Ascending aorta (tissue), 2 donors: ENCODE results near the gene BTLA. TPM values are rescaled to one million over a fixed set of nuclear protein-coding genes. Genes with fewer than 3 reads are reported as not detected.

ENCODE experiments used
- DNase-seq, 2 donors: peaks; one replicate each; pipeline ENCODE4 v3.0.0-alpha.2; 2019; ENCODE audit warnings: low spot score in 2 of 2
- H3K27ac ChIP-seq, 2 donors: fragments of 200-600 bp; sonication (generic); one replicate each; pipeline ENCODE4 v1.5.1; 2016 to 2017; ENCODE audit warnings: mild to moderate bottlenecking in 1 of 2
- H3K27me3 ChIP-seq: fragments of 200-600 bp; sonication (generic); one replicate; pipeline ENCODE4 v1.5.1; 2017
- H3K36me3 ChIP-seq, 2 donors: fragments of 200-600 bp; sonication (generic); one replicate each; pipeline ENCODE4 v1.5.1; 2016
- H3K4me1 ChIP-seq, 2 donors: fragments of 200-600 bp; sonication (generic); one replicate each; pipeline ENCODE4 v1.5.1; 2016 to 2017; ENCODE audit warnings: mild to moderate bottlenecking in 1 of 2
- H3K4me3 ChIP-seq, 2 donors: fragments of 200-600 bp; sonication (generic); one replicate each; pipeline ENCODE4 v1.5.1; 2016 to 2017; ENCODE audit warnings: mild to moderate bottlenecking in 1 of 2
- H3K9me3 ChIP-seq, 2 donors: fragments of 200-600 bp; sonication (generic); one replicate each; pipeline ENCODE4 v1.5.1; 2016
- intact Hi-C: fragments of 100-400 bp; cut with DNase I; formaldehyde crosslinking; loops from one replicate; pipeline ENCODE4 v1.15.1; 2023
- total RNA-seq: library from RNA; depleted of rRNA; stranded (reverse); fragments of >200 nt; gene quantifications from one replicate; pipeline ENCODE4 v1.1.0, GENCODE V29; 2016
- TF ChIP-seq, protein P1 (sequence below), 3 experiments: fragments of 200-600 bp in 2 of 3; fragments of 450-650 bp in 1 of 3; sonication (generic) in 2 of 3; IDR thresholded peaks; one replicate each; pipeline ENCODE4 v1.5.1; 2016 to 2019; ENCODE audit warnings: antibody characterized with exemption in 3 of 3, mild to moderate bottlenecking in 1 of 3, moderate library complexity in 1 of 3

The BTLA gene
- total RNA-seq, 1 donor from 2014 or later, result not detected

DNA sequence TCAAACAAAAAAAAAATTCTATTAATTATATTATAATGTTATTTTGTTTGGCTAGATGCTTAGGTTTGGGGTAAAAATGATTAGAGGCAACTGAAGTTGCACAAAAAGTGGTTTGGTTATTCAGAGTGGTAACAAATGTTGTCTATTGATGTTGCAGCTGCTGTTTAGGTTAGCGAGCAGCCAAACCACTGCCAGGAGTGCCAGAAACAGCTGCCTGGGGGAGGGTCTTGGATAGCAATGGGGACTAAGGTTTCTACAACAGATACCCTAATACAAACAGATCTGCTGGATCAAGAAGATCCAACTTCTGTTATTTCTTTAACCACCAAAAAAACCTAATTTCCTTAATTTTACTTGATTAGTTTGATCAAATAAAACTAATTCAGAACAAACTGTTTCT is 26.6 kb downstream of the BTLA start:
- Histone ChIP-seq H3K4me3 (no peak overlapping the region), H3K4me1 (peaks cover 0 to 15% of the 10 kb centered on the region in 2 donors), H3K36me3 (no peaks in the 10 kb centered on the region), H3K27ac (no peak overlapping the region), H3K9me3 (no peaks in the 10 kb centered on the region), H3K27me3 (no peaks in the 10 kb centered on the region)
- intact Hi-C loops, result no loop called here
- TF ChIP-seq, protein P1, sequence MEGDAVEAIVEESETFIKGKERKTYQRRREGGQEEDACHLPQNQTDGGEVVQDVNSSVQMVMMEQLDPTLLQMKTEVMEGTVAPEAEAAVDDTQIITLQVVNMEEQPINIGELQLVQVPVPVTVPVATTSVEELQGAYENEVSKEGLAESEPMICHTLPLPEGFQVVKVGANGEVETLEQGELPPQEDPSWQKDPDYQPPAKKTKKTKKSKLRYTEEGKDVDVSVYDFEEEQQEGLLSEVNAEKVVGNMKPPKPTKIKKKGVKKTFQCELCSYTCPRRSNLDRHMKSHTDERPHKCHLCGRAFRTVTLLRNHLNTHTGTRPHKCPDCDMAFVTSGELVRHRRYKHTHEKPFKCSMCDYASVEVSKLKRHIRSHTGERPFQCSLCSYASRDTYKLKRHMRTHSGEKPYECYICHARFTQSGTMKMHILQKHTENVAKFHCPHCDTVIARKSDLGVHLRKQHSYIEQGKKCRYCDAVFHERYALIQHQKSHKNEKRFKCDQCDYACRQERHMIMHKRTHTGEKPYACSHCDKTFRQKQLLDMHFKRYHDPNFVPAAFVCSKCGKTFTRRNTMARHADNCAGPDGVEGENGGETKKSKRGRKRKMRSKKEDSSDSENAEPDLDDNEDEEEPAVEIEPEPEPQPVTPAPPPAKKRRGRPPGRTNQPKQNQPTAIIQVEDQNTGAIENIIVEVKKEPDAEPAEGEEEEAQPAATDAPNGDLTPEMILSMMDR (IDR thresholded peaks at IDR 0.05), result no peak
- no peak for DNase-seq

DNA sequence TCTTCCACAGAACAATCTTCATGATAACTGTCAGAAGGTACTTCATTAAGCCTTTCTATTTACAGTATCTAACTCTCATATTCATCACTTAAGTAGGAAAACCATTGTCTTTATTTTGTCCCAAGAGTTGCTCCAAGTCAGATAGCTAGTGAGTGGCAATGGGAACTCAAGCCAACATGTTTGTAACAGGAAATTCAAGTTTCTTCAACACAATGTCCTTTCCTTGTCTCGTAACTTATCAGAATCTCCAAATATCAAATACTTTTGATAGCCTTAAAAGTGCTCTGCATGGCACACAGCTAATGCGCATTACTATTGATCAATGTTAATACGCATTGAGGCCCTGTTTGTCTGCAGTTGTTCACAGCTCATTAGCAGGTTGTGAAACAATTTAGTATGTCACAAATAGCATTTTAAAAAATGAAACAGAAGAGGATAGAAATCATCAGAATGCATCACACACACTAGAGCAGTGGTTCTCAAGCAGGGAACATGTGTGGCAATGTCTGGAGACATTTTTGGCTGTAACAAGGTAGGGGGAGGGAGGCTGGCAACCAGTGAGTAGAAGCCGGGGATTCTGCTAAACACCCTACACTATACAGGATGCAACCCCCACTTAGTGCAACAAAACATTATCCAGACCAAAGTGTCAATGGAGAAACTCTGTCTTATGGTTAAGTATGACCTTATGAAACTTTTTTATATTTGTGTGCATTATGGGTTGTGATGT is 27.5 kb downstream of the BTLA start:
- H3K27me3 ChIP-seq, result no peaks in the 10 kb centered on the region
- no peak overlapping the region for H3K4me3 ChIP-seq
- DNase-seq, result no peak
- TF ChIP-seq, protein P1 (IDR thresholded peaks at IDR 0.05), result no peak
- H3K4me1 ChIP-seq, result peaks cover 0 to 15% of the 10 kb centered on the region in 2 donors
- H3K36me3 ChIP-seq, result no peaks in the 10 kb centered on the region
- intact Hi-C loops, result no loop called here
- H3K27ac ChIP-seq, result no peak overlapping the region
- no peaks in the 10 kb centered on the region for H3K9me3 ChIP-seq

DNA sequence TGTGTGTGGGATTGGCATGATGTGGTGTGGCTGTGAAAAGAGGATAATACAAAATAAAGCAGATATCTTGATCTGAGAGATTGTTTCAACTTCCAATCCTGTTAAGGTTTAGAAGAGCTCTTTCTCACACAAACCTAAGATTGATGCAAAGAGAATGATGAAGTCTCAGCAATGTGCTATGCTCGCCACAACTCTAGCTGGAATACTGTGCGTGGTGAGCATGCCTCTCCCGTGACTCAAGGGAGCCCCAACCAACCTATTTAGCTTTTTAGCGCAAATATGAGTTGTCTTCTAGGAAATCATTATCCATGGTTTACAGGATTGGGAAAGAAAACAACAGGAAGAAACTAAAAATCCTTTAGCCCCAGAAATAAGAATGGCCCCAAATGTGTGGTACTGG is 28.5 kb downstream of the BTLA start:
- H3K36me3 ChIP-seq, result no peaks in the 10 kb centered on the region
- H3K4me1 ChIP-seq, result peaks cover 0 to 15% of the 10 kb centered on the region in 2 donors
- no peaks in the 10 kb centered on the region for H3K9me3 ChIP-seq
- H3K27me3 ChIP-seq, result no peaks in the 10 kb centered on the region
- peak overlapping the region; percentile 43 to 69 for H3K27ac ChIP-seq
- H3K4me3 ChIP-seq, result no peak overlapping the region
- TF ChIP-seq, protein P1 (IDR thresholded peaks at IDR 0.05), result no peak
- DNase-seq, result no peak
- intact Hi-C loops, result no loop called here

DNA sequence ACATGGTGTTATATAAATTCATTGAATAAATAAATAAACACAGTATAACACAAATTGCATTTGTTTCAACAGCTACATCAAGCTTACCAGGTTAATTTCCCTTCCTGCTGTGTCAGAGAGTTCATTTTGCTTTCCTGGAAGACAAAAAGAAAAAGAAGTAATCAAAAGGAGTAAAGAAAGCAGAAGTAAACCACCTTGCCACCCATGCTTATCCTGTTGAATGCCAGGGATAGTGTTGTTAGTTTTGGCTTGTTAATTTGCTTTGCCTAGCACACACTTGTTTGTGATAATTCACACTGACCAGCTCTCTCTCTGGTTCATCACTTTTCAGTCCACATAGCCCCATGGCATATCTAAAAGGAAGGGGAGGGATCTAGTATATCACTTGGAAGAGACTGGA is 29.6 kb downstream of the BTLA start:
- H3K27me3 ChIP-seq, result no peaks in the 10 kb centered on the region
- intact Hi-C loops, result no loop called here
- no peaks in the 10 kb centered on the region for H3K9me3 ChIP-seq
- no peak overlapping the region for H3K4me3 ChIP-seq
- peaks cover 0 to 15% of the 10 kb centered on the region in 2 donors for H3K4me1 ChIP-seq
- no peaks in the 10 kb centered on the region for H3K36me3 ChIP-seq
- peak overlapping the region; percentile 43 to 69 for H3K27ac ChIP-seq
- TF ChIP-seq, protein P1 (IDR thresholded peaks at IDR 0.05), result no peak
- DNase-seq, result no peak

DNA sequence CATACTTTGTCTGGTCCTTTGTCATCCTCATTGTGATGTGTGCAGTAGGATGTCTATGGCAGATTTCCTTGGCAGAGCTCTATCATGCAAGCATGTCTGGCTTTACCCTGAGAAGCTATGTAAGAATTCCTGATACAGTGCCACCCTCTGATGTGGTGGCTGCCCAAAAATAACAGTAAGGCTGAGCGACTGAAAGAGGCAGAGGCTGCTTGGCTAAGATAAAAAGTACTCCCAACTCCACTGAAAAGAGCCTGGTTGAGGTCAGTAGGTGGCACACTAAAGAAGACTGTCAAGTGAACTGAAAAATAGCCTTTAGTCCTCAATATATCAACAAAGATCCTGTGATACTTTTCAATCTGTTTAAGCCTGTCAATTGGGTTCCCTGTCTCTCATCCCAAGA is 31.7 kb downstream of the BTLA start:
- no peak for DNase-seq
- peaks cover 0 to 15% of the 10 kb centered on the region in 2 donors for H3K4me1 ChIP-seq
- H3K4me3 ChIP-seq, result no peak overlapping the region
- H3K27ac ChIP-seq, result peak overlapping the region in 1 of 2 donors; percentile 41
- TF ChIP-seq, protein P1 (IDR thresholded peaks at IDR 0.05), result no peak
- no peaks in the 10 kb centered on the region for H3K9me3 ChIP-seq
- no peaks in the 10 kb centered on the region for H3K36me3 ChIP-seq
- intact Hi-C loops, result no loop called here
- no peaks in the 10 kb centered on the region for H3K27me3 ChIP-seq
